HEK293 (cell line): ENCODE data around the gene CACNB3.
A peak's percentile ranks its signal among the peaks of the same experiment; 100 is the strongest.

Experiments used
- CTCF ChIA-PET: fragments of 350-600 bp; formaldehyde crosslinking; extraction: SDS; loops from one replicate; lab custom pipeline; 2021; ENCODE audit warnings: antibody characterized with exemption; lab: Yijun Ruan, JAX
- POLR2A ChIA-PET: fragments of 300-600 bp; formaldehyde crosslinking; extraction: SDS; loops from one replicate; lab custom pipeline; 2020; ENCODE audit warnings: antibody characterized with exemption, inconsistent platforms; lab: Yijun Ruan, JAX
- H3K27ac ChIP-seq: fragments of 200-500 bp; sonication (Bioruptor generic); 2 replicates; pipeline ENCODE4 v1.5.1; 2014; ENCODE audit warnings: low read depth, low read length, control low read depth, inconsistent platforms; ENCODE audit errors: extremely low read depth
- H3K36me3 ChIP-seq, 2 experiments: fragments of 200-500 bp in 1 of 2; sonication (Bioruptor generic) in 1 of 2; 1 replicate in 1 of 2; 2 replicates in 1 of 2; pipeline ENCODE4 v1.5.1; 2014 to 2017; ENCODE audit warnings: inconsistent platforms in 2 of 2, low read length in 2 of 2; ENCODE audit not compliant: control insufficient read depth in 2 of 2, insufficient read depth in 1 of 2
- H3K4me1 ChIP-seq: fragments of 200-500 bp; sonication (Bioruptor generic); 2 replicates; pipeline ENCODE4 v1.5.1; 2014; ENCODE audit warnings: mild to moderate bottlenecking, low read length, inconsistent platforms; ENCODE audit not compliant: control insufficient read depth, insufficient read depth
- H3K4me3 ChIP-seq: 2 replicates; pipeline ENCODE4 v1.5.1; 2011; ENCODE audit warnings: low read depth, mild to moderate bottlenecking, control low read depth, low read length, moderate library complexity
- H3K9me3 ChIP-seq: fragments of 200-500 bp; sonication (Bioruptor generic); 2 replicates; pipeline ENCODE4 v1.5.1; 2014; ENCODE audit warnings: low read depth, low read length, inconsistent platforms; ENCODE audit not compliant: control insufficient read depth, insufficient read depth
- IKZF3 ChIP-seq: fragments of 450-650 bp; IDR thresholded peaks from 2 replicates; pipeline ENCODE4 v1.5.0; 2018; ENCODE audit warnings: missing biosample characterization, mild to moderate bottlenecking, missing genetic modification characterization, moderate library complexity
- ZBTB7A ChIP-seq: fragments of 450-650 bp; formaldehyde crosslinking; IDR thresholded peaks from 2 replicates; pipeline ENCODE4 v1.5.1; 2016; ENCODE audit warnings: low read depth, missing biosample characterization, missing genetic modification characterization
- ZNF146 ChIP-seq: fragments of 450-650 bp; formaldehyde crosslinking; IDR thresholded peaks from 2 replicates; pipeline ENCODE4 v1.5.1; 2016; ENCODE audit warnings: missing biosample characterization, missing genetic modification characterization
- ZNF2 ChIP-seq: fragments of 450-650 bp; formaldehyde crosslinking; IDR thresholded peaks from 2 replicates; pipeline ENCODE4 v1.5.1; 2016; ENCODE audit warnings: missing biosample characterization, missing genetic modification characterization
- ZNF394 ChIP-seq: fragments of 450-650 bp; formaldehyde crosslinking; IDR thresholded peaks from 2 replicates; pipeline ENCODE4 v1.5.1; 2016; ENCODE audit warnings: missing biosample characterization, missing genetic modification characterization, mild to moderate bottlenecking, moderate library complexity, borderline replicate concordance
- ZNF423 ChIP-seq: fragments of 450-650 bp; formaldehyde crosslinking; IDR thresholded peaks from 2 replicates; pipeline ENCODE4 v1.5.1; 2016; ENCODE audit warnings: missing biosample characterization, missing genetic modification characterization
- ZNF501 ChIP-seq: fragments of 450-650 bp; formaldehyde crosslinking; IDR thresholded peaks from 2 replicates; pipeline ENCODE4 v1.5.1; 2016; ENCODE audit warnings: missing biosample characterization, missing genetic modification characterization
- ZNF555 ChIP-seq: fragments of 450-650 bp; formaldehyde crosslinking; conservative IDR thresholded peaks from 2 replicates; pipeline ENCODE4 v1.5.1; 2017; ENCODE audit warnings: missing biosample characterization, mild to moderate bottlenecking, missing genetic modification characterization, inconsistent platforms
- ZNF621 ChIP-seq: fragments of 450-650 bp; formaldehyde crosslinking; IDR thresholded peaks from 2 replicates; pipeline ENCODE4 v1.5.1; 2017; ENCODE audit warnings: missing biosample characterization, missing genetic modification characterization
- ZNF658 ChIP-seq: fragments of 450-650 bp; formaldehyde crosslinking; IDR thresholded peaks from 2 replicates; pipeline ENCODE4; 2016; ENCODE audit warnings: missing biosample characterization, missing genetic modification characterization
- ZNF76 ChIP-seq: fragments of 450-650 bp; formaldehyde crosslinking; IDR thresholded peaks from 2 replicates; pipeline ENCODE4; 2016; ENCODE audit warnings: low read depth, missing biosample characterization, missing genetic modification characterization, borderline replicate concordance
- TF ChIP-seq, protein P1 (sequence below): fragments of 450-650 bp; formaldehyde crosslinking; IDR thresholded peaks from 2 replicates; pipeline ENCODE4 v1.5.1; 2016; ENCODE audit warnings: missing biosample characterization, missing genetic modification characterization
- TF ChIP-seq, protein P2 (sequence below): fragments of 450-650 bp; formaldehyde crosslinking; IDR thresholded peaks from 2 replicates; pipeline ENCODE4 v1.5.1; 2017; ENCODE audit warnings: missing biosample characterization, mild to moderate bottlenecking, missing genetic modification characterization, moderate library complexity
- TF ChIP-seq, protein P3 (sequence below): fragments of 450-650 bp; formaldehyde crosslinking; IDR thresholded peaks from 2 replicates; pipeline ENCODE4 v1.5.1; 2016; ENCODE audit warnings: missing biosample characterization, missing genetic modification characterization
- TF ChIP-seq, protein P4 (sequence below): fragments of 450-650 bp; formaldehyde crosslinking; IDR thresholded peaks from 2 replicates; pipeline ENCODE4 v1.5.1; 2016; ENCODE audit warnings: missing biosample characterization, missing genetic modification characterization

Gene CACNB3

DNA sequence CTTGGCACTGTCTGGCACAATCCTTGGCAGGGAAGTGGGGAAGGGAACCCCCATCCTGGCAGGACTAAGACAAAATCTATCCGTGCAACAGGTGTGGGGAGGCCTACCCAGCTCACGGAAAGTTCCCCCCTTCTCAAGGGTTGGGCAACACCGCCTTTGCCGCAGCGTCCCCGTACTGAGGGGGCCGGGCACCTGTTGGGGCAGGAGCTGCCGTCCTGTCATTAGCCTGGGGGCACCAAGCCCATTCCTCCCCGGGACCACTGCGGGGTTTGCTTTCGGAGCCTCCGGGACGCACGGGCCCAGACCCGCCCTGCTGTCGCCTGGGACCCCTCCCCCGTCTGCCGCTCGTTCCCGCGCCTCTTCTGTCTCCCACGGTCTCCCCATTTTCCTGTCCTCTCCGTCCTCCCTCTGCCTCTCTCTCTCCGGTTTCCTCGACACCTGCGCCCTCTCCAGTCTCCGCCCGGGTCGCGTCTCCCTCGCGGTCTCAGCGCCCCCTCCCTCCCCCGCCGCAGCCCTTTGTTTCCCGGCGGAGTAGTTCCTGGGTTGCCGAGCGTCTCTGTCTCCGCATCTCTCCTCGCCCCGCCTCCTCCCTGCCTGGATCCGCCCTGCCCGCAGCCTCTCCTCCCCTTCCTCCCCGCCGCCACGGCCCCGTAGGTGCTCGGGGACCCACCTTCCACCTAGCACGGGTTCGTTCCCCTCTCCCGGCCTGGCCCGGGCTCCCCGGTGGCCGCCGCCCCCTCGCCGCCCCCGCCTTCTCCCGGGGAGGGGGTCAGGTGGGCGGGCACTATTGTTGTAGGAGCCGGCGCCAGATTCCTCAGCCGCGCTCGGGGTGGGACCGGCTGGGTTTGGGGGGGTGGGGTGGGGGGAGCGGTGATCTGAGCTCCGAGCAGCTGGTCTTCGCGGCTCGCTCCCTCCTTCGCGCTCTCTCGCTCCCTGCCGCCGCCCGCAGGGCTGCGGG, at the start of gene CACNB3 (continued):
- TF ChIP-seq, protein P1, sequence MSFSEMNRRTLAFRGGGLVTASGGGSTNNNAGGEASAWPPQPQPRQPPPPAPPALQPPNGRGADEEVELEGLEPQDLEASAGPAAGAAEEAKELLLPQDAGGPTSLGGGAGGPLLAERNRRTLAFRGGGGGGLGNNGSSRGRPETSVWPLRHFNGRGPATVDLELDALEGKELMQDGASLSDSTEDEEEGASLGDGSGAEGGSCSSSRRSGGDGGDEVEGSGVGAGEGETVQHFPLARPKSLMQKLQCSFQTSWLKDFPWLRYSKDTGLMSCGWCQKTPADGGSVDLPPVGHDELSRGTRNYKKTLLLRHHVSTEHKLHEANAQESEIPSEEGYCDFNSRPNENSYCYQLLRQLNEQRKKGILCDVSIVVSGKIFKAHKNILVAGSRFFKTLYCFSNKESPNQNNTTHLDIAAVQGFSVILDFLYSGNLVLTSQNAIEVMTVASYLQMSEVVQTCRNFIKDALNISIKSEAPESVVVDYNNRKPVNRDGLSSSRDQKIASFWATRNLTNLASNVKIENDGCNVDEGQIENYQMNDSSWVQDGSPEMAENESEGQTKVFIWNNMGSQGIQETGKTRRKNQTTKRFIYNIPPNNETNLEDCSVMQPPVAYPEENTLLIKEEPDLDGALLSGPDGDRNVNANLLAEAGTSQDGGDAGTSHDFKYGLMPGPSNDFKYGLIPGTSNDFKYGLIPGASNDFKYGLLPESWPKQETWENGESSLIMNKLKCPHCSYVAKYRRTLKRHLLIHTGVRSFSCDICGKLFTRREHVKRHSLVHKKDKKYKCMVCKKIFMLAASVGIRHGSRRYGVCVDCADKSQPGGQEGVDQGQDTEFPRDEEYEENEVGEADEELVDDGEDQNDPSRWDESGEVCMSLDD (tag by site-specific recombination): peak; percentile 57; the same call in 1 of the 2 replicates
- no peak for TF ChIP-seq ZNF555 (tag by site-specific recombination)
- no peak for TF ChIP-seq ZNF621

DNA sequence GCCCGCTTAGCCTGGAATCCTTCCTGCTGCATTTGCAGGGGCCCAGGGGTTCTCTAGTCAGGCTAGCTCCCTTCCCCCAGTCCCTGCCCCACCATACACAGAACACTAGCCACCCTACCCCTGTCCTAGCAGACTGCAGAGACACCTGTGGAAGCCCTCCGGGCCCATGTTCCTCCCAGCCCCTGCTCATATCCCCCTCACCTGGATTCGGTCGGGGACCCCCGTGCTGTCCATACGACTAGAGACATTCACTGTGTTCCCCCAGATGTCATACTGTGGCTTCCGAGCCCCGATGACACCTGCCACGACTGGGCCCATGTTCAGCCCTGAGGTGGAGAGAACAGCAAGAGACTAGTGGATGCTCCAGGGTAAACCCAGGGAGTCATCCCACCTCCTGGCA, 49.6 kb upstream of the CACNB3 start:
- peaks cover 14 to 81% of the 10 kb centered on the region in 2 experiments for H3K36me3 ChIP-seq
- no peak overlapping the region for H3K27ac ChIP-seq
- ChIA-PET CTCF (interaction anchor here (0.6 to 1.2 kb wide), 2 partner anchors 46 to 85 kb away, joined by 3 to 7 read pairs; no protein-coding TSS in a partner anchor), POLR2A (interaction anchor here (1.2 kb wide), 1 partner anchor 20 kb away, joined by 3 read pairs; the partner anchor contains the start of gene ADCY6)
- H3K4me1 ChIP-seq: no peaks in the 10 kb centered on the region
- H3K4me3 ChIP-seq: no peak overlapping the region
- TF ChIP-seq ZNF423 (tag by site-specific recombination) (no peak), IKZF3 (no peak), ZNF394 (no peak), ZNF2 (tag by site-specific recombination) (no peak)
- TF ChIP-seq, protein P2, sequence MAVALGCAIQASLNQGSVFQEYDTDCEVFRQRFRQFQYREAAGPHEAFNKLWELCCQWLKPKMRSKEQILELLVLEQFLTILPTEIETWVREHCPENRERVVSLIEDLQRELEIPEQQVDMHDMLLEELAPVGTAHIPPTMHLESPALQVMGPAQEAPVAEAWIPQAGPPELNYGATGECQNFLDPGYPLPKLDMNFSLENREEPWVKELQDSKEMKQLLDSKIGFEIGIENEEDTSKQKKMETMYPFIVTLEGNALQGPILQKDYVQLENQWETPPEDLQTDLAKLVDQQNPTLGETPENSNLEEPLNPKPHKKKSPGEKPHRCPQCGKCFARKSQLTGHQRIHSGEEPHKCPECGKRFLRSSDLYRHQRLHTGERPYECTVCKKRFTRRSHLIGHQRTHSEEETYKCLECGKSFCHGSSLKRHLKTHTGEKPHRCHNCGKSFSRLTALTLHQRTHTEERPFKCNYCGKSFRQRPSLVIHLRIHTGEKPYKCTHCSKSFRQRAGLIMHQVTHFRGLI (tag by site-specific recombination): no peak
- no peaks in the 10 kb centered on the region for H3K9me3 ChIP-seq

DNA sequence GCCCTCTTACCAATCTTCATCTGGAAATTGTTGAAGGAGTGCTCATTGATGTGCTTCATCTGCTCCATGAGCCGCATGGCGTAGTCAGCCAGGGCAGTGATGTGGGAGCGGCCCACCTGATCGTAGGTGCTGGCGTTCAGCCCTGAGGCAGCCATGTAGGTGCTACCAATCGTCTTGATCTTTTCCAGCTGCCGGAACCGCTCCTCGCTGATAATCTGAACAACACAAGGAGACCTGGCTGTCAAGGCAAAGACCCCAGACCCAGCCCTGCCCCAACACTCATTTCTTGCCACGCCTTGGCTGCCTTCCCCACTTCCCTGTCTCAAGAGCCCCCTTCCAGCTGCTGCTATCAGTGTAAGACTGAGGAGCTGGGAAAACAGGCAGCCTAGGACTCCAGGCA, 47.5 kb upstream of the CACNB3 start:
- POLR2A ChIA-PET: no interaction called here
- peaks cover 14 to 88% of the 10 kb centered on the region in 2 experiments for H3K36me3 ChIP-seq
- CTCF ChIA-PET: interaction anchor here (0.9 kb wide), 1 partner anchor 17 kb away, joined by 3 read pairs; no protein-coding TSS in a partner anchor

More for the DNA sequence above, 47.5 kb upstream of the CACNB3 start:
- TF ChIP-seq, protein P3, sequence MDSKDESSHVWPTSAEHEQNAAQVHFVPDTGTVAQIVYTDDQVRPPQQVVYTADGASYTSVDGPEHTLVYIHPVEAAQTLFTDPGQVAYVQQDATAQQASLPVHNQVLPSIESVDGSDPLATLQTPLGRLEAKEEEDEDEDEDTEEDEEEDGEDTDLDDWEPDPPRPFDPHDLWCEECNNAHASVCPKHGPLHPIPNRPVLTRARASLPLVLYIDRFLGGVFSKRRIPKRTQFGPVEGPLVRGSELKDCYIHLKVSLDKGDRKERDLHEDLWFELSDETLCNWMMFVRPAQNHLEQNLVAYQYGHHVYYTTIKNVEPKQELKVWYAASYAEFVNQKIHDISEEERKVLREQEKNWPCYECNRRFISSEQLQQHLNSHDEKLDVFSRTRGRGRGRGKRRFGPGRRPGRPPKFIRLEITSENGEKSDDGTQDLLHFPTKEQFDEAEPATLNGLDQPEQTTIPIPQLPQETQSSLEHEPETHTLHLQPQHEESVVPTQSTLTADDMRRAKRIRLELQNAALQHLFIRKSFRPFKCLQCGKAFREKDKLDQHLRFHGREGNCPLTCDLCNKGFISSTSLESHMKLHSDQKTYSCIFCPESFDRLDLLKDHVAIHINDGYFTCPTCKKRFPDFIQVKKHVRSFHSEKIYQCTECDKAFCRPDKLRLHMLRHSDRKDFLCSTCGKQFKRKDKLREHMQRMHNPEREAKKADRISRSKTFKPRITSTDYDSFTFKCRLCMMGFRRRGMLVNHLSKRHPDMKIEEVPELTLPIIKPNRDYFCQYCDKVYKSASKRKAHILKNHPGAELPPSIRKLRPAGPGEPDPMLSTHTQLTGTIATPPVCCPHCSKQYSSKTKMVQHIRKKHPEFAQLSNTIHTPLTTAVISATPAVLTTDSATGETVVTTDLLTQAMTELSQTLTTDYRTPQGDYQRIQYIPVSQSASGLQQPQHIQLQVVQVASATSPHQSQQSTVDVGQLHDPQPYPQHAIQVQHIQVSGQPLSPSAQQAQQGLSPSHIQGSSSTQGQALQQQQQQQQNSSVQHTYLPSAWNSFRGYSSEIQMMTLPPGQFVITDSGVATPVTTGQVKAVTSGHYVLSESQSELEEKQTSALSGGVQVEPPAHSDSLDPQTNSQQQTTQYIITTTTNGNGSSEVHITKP (tag by site-specific recombination): no peak
- TF ChIP-seq ZNF501 (tag by site-specific recombination) (no peak), ZNF146 (tag by site-specific recombination) (no peak), ZBTB7A (no peak), ZNF76 (tag by site-specific recombination) (no peak), ZNF658 (tag by site-specific recombination) (no peak)
- TF ChIP-seq, protein P4, sequence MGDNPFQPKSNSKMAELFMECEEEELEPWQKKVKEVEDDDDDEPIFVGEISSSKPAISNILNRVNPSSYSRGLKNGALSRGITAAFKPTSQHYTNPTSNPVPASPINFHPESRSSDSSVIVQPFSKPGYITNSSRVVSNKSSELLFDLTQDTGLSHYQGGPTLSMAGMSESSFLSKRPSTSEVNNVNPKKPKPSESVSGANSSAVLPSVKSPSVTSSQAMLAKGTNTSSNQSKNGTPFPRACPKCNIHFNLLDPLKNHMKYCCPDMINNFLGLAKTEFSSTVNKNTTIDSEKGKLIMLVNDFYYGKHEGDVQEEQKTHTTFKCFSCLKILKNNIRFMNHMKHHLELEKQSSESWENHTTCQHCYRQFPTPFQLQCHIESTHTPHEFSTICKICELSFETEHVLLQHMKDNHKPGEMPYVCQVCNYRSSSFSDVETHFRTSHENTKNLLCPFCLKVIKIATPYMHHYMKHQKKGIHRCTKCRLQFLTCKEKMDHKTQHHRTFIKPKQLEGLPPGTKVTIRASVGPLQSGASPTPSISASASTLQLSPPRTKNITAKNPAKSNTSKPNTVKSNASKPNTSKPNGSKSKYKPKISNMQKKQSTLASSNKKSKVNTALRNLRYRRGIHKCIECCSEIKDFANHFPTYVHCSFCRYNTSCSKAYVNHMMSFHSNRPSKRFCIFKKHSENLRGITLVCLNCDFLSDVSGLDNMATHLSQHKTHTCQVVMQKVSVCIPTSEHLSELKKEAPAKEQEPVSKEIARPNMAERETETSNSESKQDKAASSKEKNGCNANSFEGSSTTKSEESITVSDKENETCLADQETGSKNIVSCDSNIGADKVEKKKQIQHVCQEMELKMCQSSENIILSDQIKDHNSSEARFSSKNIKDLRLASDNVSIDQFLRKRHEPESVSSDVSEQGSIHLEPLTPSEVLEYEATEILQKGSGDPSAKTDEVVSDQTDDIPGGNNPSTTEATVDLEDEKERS (tag by site-specific recombination): no peak
- Histone ChIP-seq H3K9me3 (no peaks in the 10 kb centered on the region), H3K4me1 (no peaks in the 10 kb centered on the region), H3K4me3 (no peak overlapping the region), H3K27ac (no peak overlapping the region)
